Measurements from ENCODE around the gene RGS18. TPM values are rescaled to one million over a fixed set of nuclear protein-coding genes. Genes with fewer than 3 reads are reported as not detected.

Gene RGS18
- total RNA-seq, 4 donors from 2014 or later: 0.68 to 1.1 TPM; not detected in 2

GRCh38 chr1:192140382-192140781 is 17.9 kb upstream of the RGS18 start:
- H3K9me3 ChIP-seq: no peaks in the 10 kb centered on the region
- no peak overlapping the region for H3K27ac ChIP-seq
- H3K4me1 ChIP-seq: no peaks in the 10 kb centered on the region
- intact Hi-C loops (cut with DNase I; ENCODE audit: low total_unique reads) (no loop called here), in situ Hi-C loops (cut with MboI; ENCODE audit: low pct_ligation_motif_present in 1 of 4, low pct_unique_long_range_greater_than_20kb in 1 of 4, low sequenced_read_pairs in 3 of 4) (no loop called here)
- no peaks in the 10 kb centered on the region for H3K36me3 ChIP-seq
- no peaks in the 10 kb centered on the region for H3K27me3 ChIP-seq
- DNase-seq: no peak
- WGBS, 2 donors (ENCODE audit: low coverage in 1 of 2): 77 to 78% methylated on average over 1 of the region's 1 CpG
- H3K4me3 ChIP-seq: no peak overlapping the region
- no peak for TF ChIP-seq POLR2AphosphoS5 (IDR thresholded peaks at IDR 0.05)
- TF ChIP-seq EP300 (IDR thresholded peaks at IDR 0.05; ENCODE audit: low read depth): no peak
- no peak for TF ChIP-seq CTCF (IDR thresholded peaks at IDR 0.05)
- TF ChIP-seq POLR2A (IDR thresholded peaks at IDR 0.05): no peak

- intact Hi-C loops (cut with DNase I; ENCODE audit: low total_unique reads) (no loop called here), in situ Hi-C loops (cut with MboI; ENCODE audit: low pct_ligation_motif_present in 1 of 4, low pct_unique_long_range_greater_than_20kb in 1 of 4, low sequenced_read_pairs in 3 of 4) (no loop called here)
- Histone ChIP-seq H3K4me3 (no peak overlapping the region), H3K4me1 (no peaks in the 10 kb centered on the region), H3K9me3 (no peaks in the 10 kb centered on the region), H3K27ac (no peak overlapping the region), H3K27me3 (no peaks in the 10 kb centered on the region), H3K36me3 (no peaks in the 10 kb centered on the region)
- 55 to 70% methylated on average over 3 of the region's 3 CpGs for WGBS, 2 donors (ENCODE audit: low coverage in 1 of 2)
- no peak for TF ChIP-seq CTCF (IDR thresholded peaks at IDR 0.05)
- TF ChIP-seq EP300 (IDR thresholded peaks at IDR 0.05; ENCODE audit: low read depth): no peak
- TF ChIP-seq POLR2A (IDR thresholded peaks at IDR 0.05): no peak
- TF ChIP-seq POLR2AphosphoS5 (IDR thresholded peaks at IDR 0.05): no peak
- no peak for DNase-seq
Observed at GRCh38 chr1:192147221-192147620, 11.0 kb upstream of the RGS18 start.

- Histone ChIP-seq H3K36me3 (no peaks in the 10 kb centered on the region), H3K27me3 (no peaks in the 10 kb centered on the region), H3K4me3 (no peak overlapping the region), H3K4me1 (no peaks in the 10 kb centered on the region), H3K9me3 (no peaks in the 10 kb centered on the region), H3K27ac (no peak overlapping the region)
- DNase-seq: no peak
- TF ChIP-seq CTCF (IDR thresholded peaks at IDR 0.05): no peak
- TF ChIP-seq POLR2AphosphoS5 (IDR thresholded peaks at IDR 0.05): no peak
- no peak for TF ChIP-seq POLR2A (IDR thresholded peaks at IDR 0.05)
- no peak for TF ChIP-seq EP300 (IDR thresholded peaks at IDR 0.05; ENCODE audit: low read depth)
- intact Hi-C loops (cut with DNase I; ENCODE audit: low total_unique reads): no loop called here
- in situ Hi-C loops (cut with MboI; ENCODE audit: low pct_ligation_motif_present in 1 of 4, low pct_unique_long_range_greater_than_20kb in 1 of 4, low sequenced_read_pairs in 3 of 4): no loop called here
- 67 to 75% methylated on average over 1 of the region's 1 CpG for WGBS, 2 donors (ENCODE audit: low coverage in 1 of 2)
Observed at GRCh38 chr1:192147696-192148095, 10.6 kb upstream of the RGS18 start.

- no peaks in the 10 kb centered on the region for H3K9me3 ChIP-seq
- TF ChIP-seq POLR2A (IDR thresholded peaks at IDR 0.05): no peak
- no peak overlapping the region for H3K27ac ChIP-seq
- no peaks in the 10 kb centered on the region for H3K36me3 ChIP-seq
- no peak for DNase-seq
- no peaks in the 10 kb centered on the region for H3K4me1 ChIP-seq
- intact Hi-C loops (cut with DNase I; ENCODE audit: low total_unique reads) (no loop called here), in situ Hi-C loops (cut with MboI; ENCODE audit: low pct_ligation_motif_present in 1 of 4, low pct_unique_long_range_greater_than_20kb in 1 of 4, low sequenced_read_pairs in 3 of 4) (no loop called here)
- H3K4me3 ChIP-seq: no peak overlapping the region
- 50 to 59% methylated on average over 2 of the region's 2 CpGs for WGBS, 2 donors (ENCODE audit: low coverage in 1 of 2)
- H3K27me3 ChIP-seq: no peaks in the 10 kb centered on the region
Observed at GRCh38 chr1:192151176-192151575, 7.1 kb upstream of the RGS18 start.

GRCh38 chr1:192153276-192153675 is 5.0 kb upstream of the RGS18 start:
- in situ Hi-C loops (cut with MboI; ENCODE audit: low pct_ligation_motif_present in 1 of 4, low pct_unique_long_range_greater_than_20kb in 1 of 4, low sequenced_read_pairs in 3 of 4) (no loop called here), intact Hi-C loops (cut with DNase I; ENCODE audit: low total_unique reads) (no loop called here)
- TF ChIP-seq CTCF (IDR thresholded peaks at IDR 0.05) (no peak), POLR2AphosphoS5 (IDR thresholded peaks at IDR 0.05) (no peak), POLR2A (IDR thresholded peaks at IDR 0.05) (no peak), EP300 (IDR thresholded peaks at IDR 0.05; ENCODE audit: low read depth) (no peak)
- no peak for DNase-seq
- Histone ChIP-seq H3K27me3 (no peaks in the 10 kb centered on the region), H3K36me3 (no peaks in the 10 kb centered on the region), H3K4me1 (no peaks in the 10 kb centered on the region), H3K4me3 (no peak overlapping the region), H3K9me3 (no peaks in the 10 kb centered on the region), H3K27ac (no peak overlapping the region)
